Mesenchymal stem cell (in vitro differentiated cells and primary cell): Measurements from ENCODE around the gene TRIM44.
A peak's percentile ranks its signal among the peaks of the same experiment; 100 is the strongest.

Experiments
- DNase-seq: peaks from one replicate; pipeline ENCODE4 v3.0.0-alpha.2; 2013
- H2AFZ ChIP-seq: one replicate; pipeline ENCODE4 v1.6.1; 2013; ENCODE audit warnings: low read depth, mild to moderate bottlenecking, control low read depth, inconsistent platforms, low read length, moderate library complexity
- H2AK5ac ChIP-seq: 2 replicates; pipeline ENCODE4 v1.6.1; 2013; ENCODE audit warnings: low read length, moderate library complexity, mild to moderate bottlenecking, inconsistent platforms; ENCODE audit not compliant: severe bottlenecking
- H2BK120ac ChIP-seq: one replicate; pipeline ENCODE4 v1.6.1; 2013; ENCODE audit warnings: low read depth, mild to moderate bottlenecking, inconsistent platforms, low read length, moderate library complexity
- H2BK12ac ChIP-seq, 2 experiments: one replicate each; pipeline ENCODE4 v1.6.1; 2013; ENCODE audit warnings: inconsistent platforms in 2 of 2, low read length in 2 of 2, mild to moderate bottlenecking in 2 of 2, moderate library complexity in 2 of 2, control low read depth in 1 of 2
- H2BK15ac ChIP-seq: one replicate; pipeline ENCODE4 v1.6.1; 2013; ENCODE audit warnings: mild to moderate bottlenecking, low read depth, inconsistent platforms; ENCODE audit not compliant: poor library complexity, severe bottlenecking
- H2BK5ac ChIP-seq: 2 replicates; pipeline ENCODE4 v1.6.1; 2013; ENCODE audit warnings: low read depth, mild to moderate bottlenecking, low read length, control low read depth, inconsistent platforms; ENCODE audit not compliant: poor library complexity, severe bottlenecking
- H3K14ac ChIP-seq, 2 experiments: one replicate each; pipeline ENCODE4 v1.6.1; 2013; ENCODE audit warnings: inconsistent platforms in 2 of 2, low read length in 2 of 2, control low read depth in 1 of 2, mild to moderate bottlenecking in 1 of 2, moderate library complexity in 1 of 2
- H3K18ac ChIP-seq, 2 experiments: one replicate each; pipeline ENCODE4 v1.6.1; 2013; ENCODE audit warnings: inconsistent platforms in 2 of 2, low read length in 2 of 2, control low read depth in 1 of 2, low read depth in 1 of 2, mild to moderate bottlenecking in 1 of 2
- H3K23ac ChIP-seq, 2 experiments: one replicate each; pipeline ENCODE4 v1.6.1; 2013; ENCODE audit warnings: inconsistent platforms in 2 of 2, low read length in 2 of 2, mild to moderate bottlenecking in 2 of 2, moderate library complexity in 2 of 2, control low read depth in 1 of 2
- H3K27ac ChIP-seq: 2 replicates; pipeline ENCODE4 v1.5.1; 2013; ENCODE audit warnings: mild to moderate bottlenecking, moderate library complexity, low read length, control low read depth, inconsistent platforms; ENCODE audit not compliant: poor library complexity, severe bottlenecking
- H3K27me3 ChIP-seq, 2 experiments: 2 replicates each; pipeline versions ENCODE4 v1.6.1 to v1.7.0; 2013; ENCODE audit warnings: low read length in 2 of 2, mild to moderate bottlenecking in 2 of 2, moderate library complexity in 2 of 2, control low read depth in 1 of 2, inconsistent platforms in 1 of 2; ENCODE audit not compliant: control insufficient read depth in 1 of 2, insufficient read depth in 1 of 2
- H3K36me3 ChIP-seq, 2 experiments: 2 replicates each; pipeline versions ENCODE4 v1.6.1 to v1.7.0; 2013; ENCODE audit warnings: low read length in 2 of 2, control low read depth in 1 of 2, inconsistent platforms in 1 of 2, low read depth in 1 of 2, mild to moderate bottlenecking in 1 of 2; ENCODE audit not compliant: insufficient read depth in 2 of 2, control insufficient read depth in 1 of 2
- H3K4ac ChIP-seq, 2 experiments: one replicate each; pipeline ENCODE4 v1.6.1; 2013; ENCODE audit warnings: inconsistent platforms in 2 of 2, low read length in 2 of 2, mild to moderate bottlenecking in 2 of 2, moderate library complexity in 2 of 2, control low read depth in 1 of 2, low read depth in 1 of 2
- H3K4me1 ChIP-seq: 2 replicates; pipeline ENCODE4 v1.6.1; 2013; ENCODE audit warnings: low read depth, low read length, control low read depth; ENCODE audit not compliant: control insufficient read depth, insufficient read depth
- H3K4me2 ChIP-seq: 2 replicates; pipeline ENCODE4 v1.6.1; 2013; ENCODE audit warnings: low read length, mild to moderate bottlenecking, inconsistent platforms; ENCODE audit not compliant: poor library complexity, severe bottlenecking
- H3K4me3 ChIP-seq, 2 experiments: 2 replicates each; pipeline versions ENCODE4 v1.5.1 to v1.7.0; 2013; ENCODE audit warnings: low read length in 2 of 2, mild to moderate bottlenecking in 2 of 2, control low read depth in 1 of 2, low read depth in 1 of 2; ENCODE audit not compliant: insufficient read depth in 1 of 2
- H3K79me1 ChIP-seq: replicated peaks from 2 replicates; pipeline ENCODE4 v1.6.1; 2013; ENCODE audit warnings: mild to moderate bottlenecking, control low read depth, low read length, inconsistent platforms; ENCODE audit not compliant: poor library complexity, severe bottlenecking
- H3K9ac ChIP-seq: 2 replicates; pipeline ENCODE4 v1.7.0; 2013; ENCODE audit warnings: mild to moderate bottlenecking, low read length, moderate library complexity
- H3K9me3 ChIP-seq: 2 replicates; pipeline ENCODE4 v1.7.0; 2013; ENCODE audit warnings: mild to moderate bottlenecking, low read length; ENCODE audit not compliant: control insufficient read depth
- H4K8ac ChIP-seq: one replicate; pipeline ENCODE4 v1.6.1; 2013; ENCODE audit warnings: inconsistent platforms, mild to moderate bottlenecking, low read length, moderate library complexity
- H4K91ac ChIP-seq: one replicate; pipeline ENCODE4 v1.6.1; 2013; ENCODE audit warnings: mild to moderate bottlenecking, low read length, inconsistent platforms
- WGBS: methylation state at CpG from one replicate; pipeline ENCODE4 v1.1.7; 2013; ENCODE audit warnings: mixed read lengths; 5-methylcytosine and 5-hydroxymethylcytosine counted together

TRIM44 gene

DNA sequence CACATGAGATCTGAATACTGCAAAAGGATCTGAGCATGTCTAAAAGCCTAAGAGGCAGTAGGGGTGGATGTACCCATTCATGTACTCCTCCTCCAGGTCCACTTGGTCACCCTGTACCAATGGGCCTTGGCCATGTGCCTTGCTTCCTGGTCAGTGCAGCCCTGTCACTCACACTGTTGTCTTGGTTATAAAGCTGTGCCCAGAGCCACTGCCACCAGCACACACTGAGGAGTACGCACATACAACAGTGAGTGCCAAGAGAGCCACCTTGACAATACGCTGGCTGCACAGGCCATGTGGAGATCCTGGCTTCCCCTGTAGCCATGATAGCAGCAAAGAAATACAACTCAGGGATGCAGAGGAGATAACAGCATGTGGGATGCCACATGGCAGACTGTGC, 184.9 kb downstream of the TRIM44 start:
- H3K79me1 ChIP-seq = no peaks in the 10 kb centered on the region
- 100% methylated on average over 2 of the region's 2 CpGs for WGBS
- no peak overlapping the region for H2BK5ac ChIP-seq
- H4K8ac ChIP-seq = no peak overlapping the region
- no peak overlapping the region for H3K4me2 ChIP-seq
- no peak overlapping the region for H3K27ac ChIP-seq
- H4K91ac ChIP-seq = no peak overlapping the region
- H3K4me1 ChIP-seq = no peaks in the 10 kb centered on the region
- H3K9ac ChIP-seq = no peak overlapping the region
- H2AFZ ChIP-seq = no peak overlapping the region
- H2BK12ac ChIP-seq = no peak overlapping the region
- no peak for DNase-seq
- H3K14ac ChIP-seq = peak overlapping the region in 1 of 2 experiments; percentile 67
- H2BK15ac ChIP-seq = no peak overlapping the region
- H3K4ac ChIP-seq = no peak overlapping the region
- peaks cover 19 to 32% of the 10 kb centered on the region in 2 experiments for H3K27me3 ChIP-seq
- no peak overlapping the region for H3K18ac ChIP-seq
- no peak overlapping the region for H3K23ac ChIP-seq
- no peak overlapping the region for H2AK5ac ChIP-seq
- no peaks in the 10 kb centered on the region for H3K36me3 ChIP-seq
- no peak overlapping the region for H2BK120ac ChIP-seq
- no peaks in the 10 kb centered on the region for H3K9me3 ChIP-seq
- H3K4me3 ChIP-seq = no peak overlapping the region

- Histone ChIP-seq H3K14ac (no peak overlapping the region), H4K91ac (no peak overlapping the region), H4K8ac (no peak overlapping the region), H2BK15ac (no peak overlapping the region), H3K18ac (no peak overlapping the region), H2AFZ (no peak overlapping the region), H3K23ac (no peak overlapping the region), H3K9me3 (no peaks in the 10 kb centered on the region), H2AK5ac (no peak overlapping the region), H3K27me3 (peaks cover 19 to 32% of the 10 kb centered on the region in 2 experiments), H2BK120ac (no peak overlapping the region), H3K36me3 (no peaks in the 10 kb centered on the region), H3K4me1 (no peaks in the 10 kb centered on the region), H3K9ac (no peak overlapping the region), H3K4me3 (no peak overlapping the region), H3K79me1 (no peaks in the 10 kb centered on the region), H2BK5ac (no peak overlapping the region), H3K4me2 (no peak overlapping the region), H3K4ac (no peak overlapping the region), H3K27ac (no peak overlapping the region), H2BK12ac (no peak overlapping the region)
- no peak for DNase-seq
- 75% methylated on average over 3 of the region's 4 CpGs for WGBS
Observed at GRCh38 chr11:35848616-35849015, 186.0 kb downstream of the TRIM44 start.

GRCh38 chr11:35850191-35850590, 187.6 kb downstream of the TRIM44 start:
- 92% methylated on average over 7 of the region's 7 CpGs for WGBS
- H3K27ac ChIP-seq = no peak overlapping the region
- no peak overlapping the region for H3K23ac ChIP-seq
- H3K27me3 ChIP-seq = peaks cover 19 to 25% of the 10 kb centered on the region in 2 experiments
- H2BK5ac ChIP-seq = no peak overlapping the region
- no peak overlapping the region for H3K4me3 ChIP-seq
- H2BK12ac ChIP-seq = no peak overlapping the region
- no peaks in the 10 kb centered on the region for H3K79me1 ChIP-seq
- H3K4me1 ChIP-seq = no peaks in the 10 kb centered on the region
- no peak overlapping the region for H2AK5ac ChIP-seq
- no peak overlapping the region for H3K14ac ChIP-seq
- no peak overlapping the region for H2BK120ac ChIP-seq
- H4K91ac ChIP-seq = no peak overlapping the region
- no peak overlapping the region for H2BK15ac ChIP-seq
- no peak overlapping the region for H2AFZ ChIP-seq
- H3K9ac ChIP-seq = no peak overlapping the region
- no peak overlapping the region for H4K8ac ChIP-seq
- no peak overlapping the region for H3K18ac ChIP-seq
- no peaks in the 10 kb centered on the region for H3K36me3 ChIP-seq
- H3K9me3 ChIP-seq = no peaks in the 10 kb centered on the region
- no peak overlapping the region for H3K4me2 ChIP-seq
- H3K4ac ChIP-seq = no peak overlapping the region
- no peak for DNase-seq

- no peak overlapping the region for H3K14ac ChIP-seq
- 94% methylated on average over 4 of the region's 6 CpGs for WGBS
- no peak overlapping the region for H3K18ac ChIP-seq
- DNase-seq = no peak
- H3K4ac ChIP-seq = no peak overlapping the region
- H3K9ac ChIP-seq = no peak overlapping the region
- no peak overlapping the region for H4K91ac ChIP-seq
- no peak overlapping the region for H3K23ac ChIP-seq
- H3K27me3 ChIP-seq = peaks cover 16 to 22% of the 10 kb centered on the region in 2 experiments
- H3K4me2 ChIP-seq = no peak overlapping the region
- H2AK5ac ChIP-seq = no peak overlapping the region
- no peak overlapping the region for H2BK12ac ChIP-seq
- no peak overlapping the region for H2BK120ac ChIP-seq
- H2BK15ac ChIP-seq = no peak overlapping the region
- H3K27ac ChIP-seq = no peak overlapping the region
- no peaks in the 10 kb centered on the region for H3K4me1 ChIP-seq
- H3K9me3 ChIP-seq = no peaks in the 10 kb centered on the region
- H3K79me1 ChIP-seq = no peaks in the 10 kb centered on the region
- H3K4me3 ChIP-seq = no peak overlapping the region
- no peaks in the 10 kb centered on the region for H3K36me3 ChIP-seq
- no peak overlapping the region for H2AFZ ChIP-seq
- no peak overlapping the region for H4K8ac ChIP-seq
- no peak overlapping the region for H2BK5ac ChIP-seq
Observed at GRCh38 chr11:35851342-35851741, 188.8 kb downstream of the TRIM44 start.
